H9 (cell line): ENCODE measurements around the gene TRNT1. TPM values are rescaled to one million over a fixed set of nuclear protein-coding genes. Genes with fewer than 3 reads are reported as not detected.

ENCODE experiments used
- DNase-seq: peaks from one replicate; pipeline ENCODE4 v3.0.0-alpha.2; 2017
- H2AFZ ChIP-seq: one replicate; pipeline ENCODE4 v1.6.1; 2013; ENCODE audit warnings: mild to moderate bottlenecking, low read length, control low read depth, moderate library complexity
- H2AK5ac ChIP-seq: 2 replicates; pipeline ENCODE4 v1.6.1; 2013; ENCODE audit warnings: low read length, control low read depth, mixed read lengths; ENCODE audit not compliant: insufficient read length
- H2BK120ac ChIP-seq: one replicate; pipeline ENCODE4 v1.6.1; 2013; ENCODE audit warnings: low read depth, mild to moderate bottlenecking, low read length, control low read depth, inconsistent platforms; ENCODE audit not compliant: poor library complexity, severe bottlenecking
- H2BK12ac ChIP-seq: 2 replicates; pipeline ENCODE4 v1.6.1; 2013; ENCODE audit warnings: low read length, control low read depth, mixed read lengths, low read depth; ENCODE audit not compliant: insufficient read length
- H2BK15ac ChIP-seq: 2 replicates; pipeline ENCODE4 v1.6.1; 2013; ENCODE audit warnings: low read depth, low read length, control low read depth
- H2BK20ac ChIP-seq: one replicate; pipeline ENCODE4 v1.6.1; 2013; ENCODE audit warnings: low read depth, mild to moderate bottlenecking, low read length, control low read depth, inconsistent platforms; ENCODE audit not compliant: poor library complexity, severe bottlenecking
- H2BK5ac ChIP-seq: 2 replicates; pipeline ENCODE4 v1.6.1; 2013; ENCODE audit warnings: low read length, control low read depth, mixed read lengths; ENCODE audit not compliant: insufficient read length
- H3K14ac ChIP-seq: 2 replicates; pipeline ENCODE4 v1.6.1; 2013; ENCODE audit warnings: low read length, control low read depth; ENCODE audit not compliant: insufficient read depth
- H3K18ac ChIP-seq: 2 replicates; pipeline ENCODE4 v1.6.1; 2013; ENCODE audit warnings: low read depth, mild to moderate bottlenecking, mixed read lengths, low read length, control low read depth; ENCODE audit not compliant: insufficient read length
- H3K23ac ChIP-seq: 2 replicates; pipeline ENCODE4 v1.6.1; 2013; ENCODE audit warnings: low read length, control low read depth, mixed read lengths, low read depth; ENCODE audit not compliant: insufficient read length
- H3K23me2 ChIP-seq: 2 replicates; pipeline ENCODE4 v1.6.1; 2013; ENCODE audit warnings: low read depth, mild to moderate bottlenecking, mixed read lengths, low read length, control low read depth; ENCODE audit not compliant: insufficient read length, poor library complexity, severe bottlenecking
- H3K27ac ChIP-seq: 2 replicates; pipeline ENCODE4 v1.5.1; 2013; ENCODE audit warnings: low read length, control low read depth, mixed read lengths, low read depth; ENCODE audit not compliant: insufficient read length
- H3K27me3 ChIP-seq: 2 replicates; pipeline ENCODE4 v1.6.1; 2013; ENCODE audit warnings: low read length, control low read depth, inconsistent platforms; ENCODE audit not compliant: insufficient read depth
- H3K4ac ChIP-seq: 2 replicates; pipeline ENCODE4 v1.6.1; 2013; ENCODE audit warnings: low read depth, mild to moderate bottlenecking, control low read depth, inconsistent platforms, low read length, moderate library complexity
- H3K4me1 ChIP-seq: 2 replicates; pipeline ENCODE4 v1.6.1; 2013; ENCODE audit warnings: low read length, control low read depth, inconsistent platforms; ENCODE audit not compliant: insufficient read depth
- H3K4me2 ChIP-seq: 2 replicates; pipeline ENCODE4 v1.6.1; 2013; ENCODE audit warnings: low read length, control low read depth, mixed read lengths; ENCODE audit not compliant: insufficient read length, insufficient read depth
- H3K56ac ChIP-seq: 2 replicates; pipeline ENCODE4 v1.6.1; 2013; ENCODE audit warnings: low read depth, mild to moderate bottlenecking, mixed read lengths, low read length, control low read depth; ENCODE audit not compliant: insufficient read length
- H3K79me1 ChIP-seq: 2 replicates; pipeline ENCODE4 v1.6.1; 2013; ENCODE audit warnings: low read depth, mild to moderate bottlenecking, moderate library complexity, low read length, control low read depth, inconsistent platforms; ENCODE audit not compliant: insufficient read depth, poor library complexity, severe bottlenecking
- H3K79me2 ChIP-seq: 2 replicates; pipeline ENCODE4 v1.6.1; 2013; ENCODE audit warnings: low read length, control low read depth, inconsistent platforms; ENCODE audit not compliant: insufficient read depth
- H3K9ac ChIP-seq: 2 replicates; pipeline ENCODE4 v1.6.1; 2013; ENCODE audit warnings: low read length, control low read depth, mixed read lengths; ENCODE audit not compliant: insufficient read length; ENCODE audit errors: extremely low read depth
- H3K9me3 ChIP-seq: one replicate; pipeline ENCODE4 v1.6.1; 2013; ENCODE audit warnings: low read depth, low read length, inconsistent platforms; ENCODE audit not compliant: control insufficient read depth
- H3T11ph ChIP-seq: one replicate; pipeline ENCODE4 v1.6.1; 2013; ENCODE audit warnings: mild to moderate bottlenecking, low read length, control low read depth, inconsistent platforms
- H4K20me1 ChIP-seq: one replicate; pipeline ENCODE4 v1.6.1; 2013; ENCODE audit not compliant: control insufficient read depth, insufficient read length, insufficient read depth
- H4K5ac ChIP-seq: 2 replicates; pipeline ENCODE4 v1.6.1; 2013; ENCODE audit warnings: low read depth, mild to moderate bottlenecking, mixed read lengths, low read length, control low read depth; ENCODE audit not compliant: insufficient read length
- H4K8ac ChIP-seq: replicated peaks from 2 replicates; pipeline ENCODE4 v1.6.1; 2013; ENCODE audit warnings: low read length, control low read depth, mixed read lengths, low read depth; ENCODE audit not compliant: insufficient read length
- H4K91ac ChIP-seq: 2 replicates; pipeline ENCODE4 v1.6.1; 2013; ENCODE audit warnings: low read depth, mild to moderate bottlenecking, moderate library complexity, mixed read lengths, low read length, control low read depth; ENCODE audit not compliant: insufficient read length
- H3K27ac Mint-ChIP-seq, 3 experiments: 2 replicates in 2 of 3; 3 replicates in 1 of 3; pipeline ENCODE4 v1.8.0; 2020 to 2021; ENCODE audit warnings: mixed read lengths in 3 of 3, mild to moderate bottlenecking in 1 of 3, moderate library complexity in 1 of 3
- H3K27me3 Mint-ChIP-seq: 2 replicates; pipeline ENCODE4 v1.8.0; 2021; ENCODE audit warnings: low read depth, mild to moderate bottlenecking, moderate library complexity, mixed read lengths
- H3K36me3 Mint-ChIP-seq, 3 experiments: 2 replicates in 2 of 3; 3 replicates in 1 of 3; pipeline ENCODE4 v1.8.0; 2020 to 2021; ENCODE audit warnings: low read depth in 3 of 3, mixed read lengths in 3 of 3; ENCODE audit not compliant: insufficient read depth in 1 of 3
- H3K4me1 Mint-ChIP-seq, 2 experiments: 2 replicates each; pipeline ENCODE4 v1.8.0; 2020; ENCODE audit warnings: mixed read lengths in 2 of 2
- H3K4me3 Mint-ChIP-seq, 2 experiments: 2 replicates in 1 of 2; 3 replicates in 1 of 2; pipeline ENCODE4 v1.8.0; 2020 to 2021; ENCODE audit warnings: mild to moderate bottlenecking in 2 of 2, mixed read lengths in 2 of 2, moderate library complexity in 1 of 2
- H3K9me3 Mint-ChIP-seq, 2 experiments: 2 replicates in 1 of 2; 3 replicates in 1 of 2; pipeline ENCODE4 v1.8.0; 2020; ENCODE audit warnings: mild to moderate bottlenecking in 2 of 2, mixed read lengths in 2 of 2, moderate library complexity in 1 of 2
- WGBS: extraction: QIAGEN DNeasy Blood & Tissue Kit; methylation state at CpG from one replicate; pipeline ENCODE4 v1.1.7; 2013; ENCODE audit warnings: missing lambda C conversion rate, low lambda C conversion rate, mixed read lengths; ENCODE audit not compliant: insufficient read length; ENCODE audit errors: extremely low coverage; 5-methylcytosine and 5-hydroxymethylcytosine counted together
- total RNA-seq: library from RNA; stranded (reverse); gene quantifications from 2 replicates; pipeline ENCODE4 v1.2.1, GENCODE V29; 2021
- TF ChIP-seq, protein P1 (sequence below): fragments of 200-600 bp; sonication (generic); conservative IDR thresholded peaks from 3 replicates; pipeline ENCODE4 v1.8.0; 2021; ENCODE audit warnings: antibody characterized with exemption, mild to moderate bottlenecking

TRNT1 gene
- total RNA-seq, 1 experiment from 2014 or later: 49.2 TPM

GRCh38 chr3:3086239-3086638, 40.5 kb upstream of the TRNT1 start:
- Histone ChIP-seq H3K4me2 (no peak overlapping the region), H3K27me3 (no peaks in the 10 kb centered on the region), H3K79me2 (no peaks in the 10 kb centered on the region), H3K23me2 (no peaks in the 10 kb centered on the region), H3K18ac (no peak overlapping the region), H3K23ac (no peak overlapping the region), H3K27ac (no peak overlapping the region), H2BK12ac (no peak overlapping the region), H4K20me1 (no peaks in the 10 kb centered on the region), H2AFZ (no peak overlapping the region), H4K5ac (no peak overlapping the region), H3K9ac (no peak overlapping the region), H3K4ac (no peak overlapping the region), H3K56ac (no peak overlapping the region), H3K79me1 (no peaks in the 10 kb centered on the region), H3K4me1 (peaks cover 5% of the 10 kb centered on the region; the same call in 1 of the 2 replicates), H2BK15ac (no peak overlapping the region), H4K8ac (no peak overlapping the region), H2BK5ac (no peak overlapping the region), H4K91ac (no peak overlapping the region), H2BK20ac (no peak overlapping the region), H3T11ph (no peak overlapping the region), H3K14ac (no peak overlapping the region), H2AK5ac (no peak overlapping the region), H3K9me3 (no peaks in the 10 kb centered on the region), H2BK120ac (no peak overlapping the region)
- Mint-ChIP-seq H3K27me3 (no peaks in the 10 kb centered on the region; the same call in 1 of the 2 replicates), H3K27ac (no peak overlapping the region), H3K4me3 (no peak overlapping the region), H3K9me3 (no peaks in the 10 kb centered on the region; a peak in 1 of 5 replicates), H3K36me3 (no peaks in the 10 kb centered on the region), H3K4me1 (peaks cover 20% of the 10 kb centered on the region in 2 experiments)
- no peak for DNase-seq
- TF ChIP-seq, protein P1, sequence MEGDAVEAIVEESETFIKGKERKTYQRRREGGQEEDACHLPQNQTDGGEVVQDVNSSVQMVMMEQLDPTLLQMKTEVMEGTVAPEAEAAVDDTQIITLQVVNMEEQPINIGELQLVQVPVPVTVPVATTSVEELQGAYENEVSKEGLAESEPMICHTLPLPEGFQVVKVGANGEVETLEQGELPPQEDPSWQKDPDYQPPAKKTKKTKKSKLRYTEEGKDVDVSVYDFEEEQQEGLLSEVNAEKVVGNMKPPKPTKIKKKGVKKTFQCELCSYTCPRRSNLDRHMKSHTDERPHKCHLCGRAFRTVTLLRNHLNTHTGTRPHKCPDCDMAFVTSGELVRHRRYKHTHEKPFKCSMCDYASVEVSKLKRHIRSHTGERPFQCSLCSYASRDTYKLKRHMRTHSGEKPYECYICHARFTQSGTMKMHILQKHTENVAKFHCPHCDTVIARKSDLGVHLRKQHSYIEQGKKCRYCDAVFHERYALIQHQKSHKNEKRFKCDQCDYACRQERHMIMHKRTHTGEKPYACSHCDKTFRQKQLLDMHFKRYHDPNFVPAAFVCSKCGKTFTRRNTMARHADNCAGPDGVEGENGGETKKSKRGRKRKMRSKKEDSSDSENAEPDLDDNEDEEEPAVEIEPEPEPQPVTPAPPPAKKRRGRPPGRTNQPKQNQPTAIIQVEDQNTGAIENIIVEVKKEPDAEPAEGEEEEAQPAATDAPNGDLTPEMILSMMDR: no peak
- WGBS: no CpG with 5 or more reads among the region's 6 CpGs
